NOMO-1 treated with DMSO at 0.1 percent for 48 hours (cell line): ENCODE results near the gene CTNNA3.

Experiments used
- DNase-seq: peaks from one replicate; lab custom pipeline; 2025; ENCODE audit not compliant: unreplicated experiment; lab: John Stamatoyannopoulos, UW

CTNNA3 gene

GRCh38 chr10:67666416-67667034, 29.5 kb downstream of the CTNNA3 start:
- DNase-seq, result peak; percentile 9

- no peak for DNase-seq
These were observed 30.5 kb downstream of the CTNNA3 start for GRCh38 chr10:67665491-67665890.

- DNase-seq, result peak; percentile 46
These were observed 31.1 kb downstream of the CTNNA3 start for GRCh38 chr10:67664942-67665341.

GRCh38 chr10:67663449-67664087, 32.4 kb downstream of the CTNNA3 start:
- no peak for DNase-seq

GRCh38 chr10:67662415-67662814, 33.6 kb downstream of the CTNNA3 start:
- no peak for DNase-seq

- no peak for DNase-seq
These were observed 36.5 kb downstream of the CTNNA3 start for GRCh38 chr10:67659497-67659896.

GRCh38 chr10:67657775-67658174, 38.2 kb downstream of the CTNNA3 start:
- DNase-seq, result no peak

DNA sequence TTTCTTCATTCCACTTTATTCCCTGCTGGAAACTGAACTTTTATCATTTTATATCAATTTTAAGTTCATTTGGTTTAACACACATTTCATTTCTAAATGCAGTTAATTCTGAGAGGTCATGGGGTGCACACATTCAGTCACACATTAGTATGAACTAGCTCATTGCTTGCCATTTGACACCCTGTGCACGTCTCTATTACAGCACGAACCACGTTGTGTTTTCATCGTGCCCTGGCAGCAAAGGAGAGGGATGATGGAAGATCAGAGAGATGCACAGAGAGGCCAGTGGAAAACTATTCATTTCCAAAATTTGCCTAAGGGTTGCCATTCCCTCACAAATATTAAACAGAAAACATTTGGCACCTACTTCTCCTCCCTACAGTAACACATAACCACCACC, 45.4 kb downstream of the CTNNA3 start:
- DNase-seq, result no peak

- no peak for DNase-seq
These were observed 47.3 kb downstream of the CTNNA3 start for GRCh38 chr10:67648613-67649229.

DNA sequence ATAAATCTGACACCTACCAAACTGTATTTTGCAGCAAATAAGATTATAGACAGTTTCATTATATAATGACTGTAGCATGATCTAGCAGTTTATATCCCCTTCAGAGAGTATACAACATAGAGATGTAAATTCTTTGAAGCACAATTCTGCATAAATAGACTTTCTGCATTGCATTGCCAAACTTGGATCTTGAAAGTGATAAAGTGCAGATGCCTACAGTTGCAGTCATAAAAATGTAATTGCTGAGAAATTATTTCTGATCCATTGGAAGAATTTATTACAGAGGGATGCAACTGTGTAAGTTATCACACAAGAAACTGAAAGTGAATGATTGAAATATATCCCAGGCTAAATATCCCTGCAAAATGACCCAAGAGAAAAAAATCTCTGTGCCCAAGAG, 65.1 kb downstream of the CTNNA3 start:
- no peak for DNase-seq

- no peak for DNase-seq
These were observed 66.5 kb downstream of the CTNNA3 start for GRCh38 chr10:67629461-67629971.

- no peak for DNase-seq
These were observed 73.0 kb downstream of the CTNNA3 start for GRCh38 chr10:67622984-67623383.

GRCh38 chr10:67622511-67622910, 73.5 kb downstream of the CTNNA3 start:
- no peak for DNase-seq

GRCh38 chr10:67621834-67622233, 74.2 kb downstream of the CTNNA3 start:
- no peak for DNase-seq

- DNase-seq, result no peak
These were observed 77.9 kb downstream of the CTNNA3 start for GRCh38 chr10:67618116-67618515.

GRCh38 chr10:67612577-67613537, 83.1 kb downstream of the CTNNA3 start:
- no peak for DNase-seq

GRCh38 chr10:67612176-67612575, 83.8 kb downstream of the CTNNA3 start:
- DNase-seq, result no peak

DNA sequence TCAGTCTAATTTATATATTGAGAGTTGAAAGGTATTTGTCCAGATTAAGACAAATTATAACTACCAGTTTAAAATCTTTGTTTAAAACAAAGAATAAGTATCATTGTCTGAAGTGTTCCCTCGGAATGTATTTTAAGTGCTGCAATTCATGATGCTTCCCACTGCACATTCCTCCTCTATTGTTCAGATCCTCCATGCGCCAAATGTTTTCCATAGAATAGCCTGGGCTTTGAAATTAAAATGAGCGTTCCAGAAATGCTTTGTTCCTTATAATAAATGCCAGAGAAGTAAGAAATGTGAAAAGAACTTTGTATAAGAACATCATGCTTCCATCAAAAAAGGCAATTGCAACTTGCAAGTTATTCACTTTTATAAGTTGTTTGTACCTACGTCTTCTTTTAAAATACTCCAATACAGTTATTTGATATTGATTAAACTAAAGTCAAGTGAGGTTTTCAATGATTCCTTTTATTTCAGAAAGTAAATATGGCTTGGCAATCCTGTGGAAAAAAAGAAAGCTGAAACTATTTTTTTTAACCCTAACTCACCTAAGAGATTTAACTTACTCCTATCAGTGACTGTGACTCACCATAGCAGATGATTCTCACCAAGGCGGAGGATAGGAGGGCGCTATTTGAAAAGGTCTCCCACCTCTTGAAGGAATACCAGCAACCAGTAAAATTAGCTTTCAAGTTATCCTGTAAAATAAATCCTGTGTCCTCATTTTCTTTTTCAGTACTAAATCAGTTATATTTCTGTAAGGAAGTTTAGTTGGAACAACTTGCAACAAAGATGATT, 85.8 kb downstream of the CTNNA3 start:
- no peak for DNase-seq

GRCh38 chr10:67608001-67608400, 88.0 kb downstream of the CTNNA3 start:
- no peak for DNase-seq

GRCh38 chr10:67607472-67607871, 88.5 kb downstream of the CTNNA3 start:
- DNase-seq, result no peak
